ENCODE data around the gene NFIX. TPM values are rescaled to one million over a fixed set of nuclear protein-coding genes. Genes with fewer than 3 reads are reported as not detected.

The NFIX gene
- total and polyA plus RNA-seq, 9 of the 15 experiments (the other 6 are each of a cell fraction or from before 2014, with no cell fraction given), result 0.28 to 26.8 (median 5.4) TPM

DNA sequence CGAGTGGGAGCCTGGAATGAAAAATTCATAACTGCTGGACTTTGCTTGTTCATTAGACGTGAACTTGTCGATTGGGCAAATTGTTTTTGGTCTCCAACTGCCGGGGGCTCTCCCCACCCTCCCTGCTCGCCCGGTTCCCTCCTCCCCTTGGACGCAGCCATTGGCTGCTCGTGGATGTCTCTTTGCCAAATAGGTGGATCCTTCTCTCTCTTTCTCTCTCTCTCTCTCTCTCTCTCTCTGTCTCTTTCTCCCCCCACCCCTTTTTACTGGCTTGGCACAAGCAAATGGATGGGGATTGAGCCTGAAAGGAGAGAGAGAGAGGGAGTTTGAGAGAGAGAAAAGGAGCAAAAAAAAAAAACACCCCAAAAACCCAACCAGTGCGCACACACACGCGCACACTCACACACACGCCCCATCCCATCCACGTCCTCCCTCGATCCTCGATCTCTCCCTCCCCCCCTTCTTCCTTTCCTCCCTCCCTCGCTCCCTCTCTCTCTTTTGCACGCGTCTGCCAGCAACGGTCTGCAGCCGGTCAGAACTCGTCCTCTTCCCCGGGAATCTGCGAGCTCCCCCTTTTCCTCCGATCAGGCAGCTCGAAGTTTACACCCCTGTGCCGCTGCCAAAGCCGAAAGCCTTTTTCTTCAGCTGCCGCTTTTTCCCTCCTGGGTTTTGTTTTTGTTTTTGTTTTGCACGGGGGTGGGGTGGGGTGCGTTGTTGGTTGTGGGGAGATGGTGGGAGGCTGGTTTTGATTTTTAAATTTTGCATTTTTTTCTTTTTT lies 27.8 kb downstream of the NFIX start (continued):
- TF ChIP-seq, protein P1, sequence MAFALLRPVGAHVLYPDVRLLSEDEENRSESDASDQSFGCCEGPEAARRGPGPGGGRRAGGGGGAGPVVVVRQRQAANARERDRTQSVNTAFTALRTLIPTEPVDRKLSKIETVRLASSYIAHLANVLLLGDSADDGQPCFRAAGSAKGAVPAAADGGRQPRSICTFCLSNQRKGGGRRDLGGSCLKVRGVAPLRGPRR (CRISPR knock-in tag; IDR thresholded peaks at IDR 0.05), result no peak
- no peak for TF ChIP-seq ZNF354B (CRISPR knock-in tag; IDR thresholded peaks at IDR 0.05)
- no peak for TF ChIP-seq RBM17 (IDR thresholded peaks at IDR 0.05; ENCODE audit: borderline replicate concordance, low read depth, low read length)
- no peak for TF ChIP-seq FOXA1 (IDR thresholded peaks at IDR 0.05; ENCODE audit: borderline replicate concordance)
- TF ChIP-seq ZBTB8A (IDR thresholded peaks at IDR 0.05; ENCODE audit: partially characterized antibody), result no peak
- TF ChIP-seq GABPB1 (CRISPR knock-in tag; IDR thresholded peaks at IDR 0.05), result no peak
- TF ChIP-seq, protein P2, sequence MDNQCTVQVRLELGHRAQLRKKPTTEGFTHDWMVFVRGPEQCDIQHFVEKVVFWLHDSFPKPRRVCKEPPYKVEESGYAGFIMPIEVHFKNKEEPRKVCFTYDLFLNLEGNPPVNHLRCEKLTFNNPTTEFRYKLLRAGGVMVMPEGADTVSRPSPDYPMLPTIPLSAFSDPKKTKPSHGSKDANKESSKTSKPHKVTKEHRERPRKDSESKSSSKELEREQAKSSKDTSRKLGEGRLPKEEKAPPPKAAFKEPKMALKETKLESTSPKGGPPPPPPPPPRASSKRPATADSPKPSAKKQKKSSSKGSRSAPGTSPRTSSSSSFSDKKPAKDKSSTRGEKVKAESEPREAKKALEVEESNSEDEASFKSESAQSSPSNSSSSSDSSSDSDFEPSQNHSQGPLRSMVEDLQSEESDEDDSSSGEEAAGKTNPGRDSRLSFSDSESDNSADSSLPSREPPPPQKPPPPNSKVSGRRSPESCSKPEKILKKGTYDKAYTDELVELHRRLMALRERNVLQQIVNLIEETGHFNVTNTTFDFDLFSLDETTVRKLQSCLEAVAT (IDR thresholded peaks at IDR 0.05), result peak; percentile 78 to 85; a peak in 2 of 4 replicates
- no peak for TF ChIP-seq CEBPG (CRISPR knock-in tag; IDR thresholded peaks at IDR 0.05)
- TF ChIP-seq CEBPG (tag; conservative IDR thresholded peaks at IDR 0.05 in 1 of 2, IDR thresholded peaks at IDR 0.05 in 1 of 2), result no peak
- TF ChIP-seq GTF2F1 (IDR thresholded peaks at IDR 0.05; ENCODE audit: low read depth, low read length), result no peak
- TF ChIP-seq ZNF282 (CRISPR knock-in tag; IDR thresholded peaks at IDR 0.05), result no peak
- TF ChIP-seq MTA1 (IDR thresholded peaks at IDR 0.05; ENCODE audit: borderline replicate concordance), result peak; percentile 70
- TF ChIP-seq, protein P3, sequence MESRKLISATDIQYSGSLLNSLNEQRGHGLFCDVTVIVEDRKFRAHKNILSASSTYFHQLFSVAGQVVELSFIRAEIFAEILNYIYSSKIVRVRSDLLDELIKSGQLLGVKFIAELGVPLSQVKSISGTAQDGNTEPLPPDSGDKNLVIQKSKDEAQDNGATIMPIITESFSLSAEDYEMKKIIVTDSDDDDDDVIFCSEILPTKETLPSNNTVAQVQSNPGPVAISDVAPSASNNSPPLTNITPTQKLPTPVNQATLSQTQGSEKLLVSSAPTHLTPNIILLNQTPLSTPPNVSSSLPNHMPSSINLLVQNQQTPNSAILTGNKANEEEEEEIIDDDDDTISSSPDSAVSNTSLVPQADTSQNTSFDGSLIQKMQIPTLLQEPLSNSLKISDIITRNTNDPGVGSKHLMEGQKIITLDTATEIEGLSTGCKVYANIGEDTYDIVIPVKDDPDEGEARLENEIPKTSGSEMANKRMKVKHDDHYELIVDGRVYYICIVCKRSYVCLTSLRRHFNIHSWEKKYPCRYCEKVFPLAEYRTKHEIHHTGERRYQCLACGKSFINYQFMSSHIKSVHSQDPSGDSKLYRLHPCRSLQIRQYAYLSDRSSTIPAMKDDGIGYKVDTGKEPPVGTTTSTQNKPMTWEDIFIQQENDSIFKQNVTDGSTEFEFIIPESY (CRISPR knock-in tag; IDR thresholded peaks at IDR 0.05), result no peak
- no peak for TF ChIP-seq HIVEP1 (CRISPR knock-in tag; IDR thresholded peaks at IDR 0.05)
- no peak for TF ChIP-seq PURB (CRISPR knock-in tag; IDR thresholded peaks at IDR 0.05; ENCODE audit: low read depth)
- no peak for TF ChIP-seq RAD21 (CRISPR knock-in tag; conservative IDR thresholded peaks at IDR 0.05 in 1 of 2, IDR thresholded peaks at IDR 0.05 in 1 of 2)
- TF ChIP-seq, protein P4, sequence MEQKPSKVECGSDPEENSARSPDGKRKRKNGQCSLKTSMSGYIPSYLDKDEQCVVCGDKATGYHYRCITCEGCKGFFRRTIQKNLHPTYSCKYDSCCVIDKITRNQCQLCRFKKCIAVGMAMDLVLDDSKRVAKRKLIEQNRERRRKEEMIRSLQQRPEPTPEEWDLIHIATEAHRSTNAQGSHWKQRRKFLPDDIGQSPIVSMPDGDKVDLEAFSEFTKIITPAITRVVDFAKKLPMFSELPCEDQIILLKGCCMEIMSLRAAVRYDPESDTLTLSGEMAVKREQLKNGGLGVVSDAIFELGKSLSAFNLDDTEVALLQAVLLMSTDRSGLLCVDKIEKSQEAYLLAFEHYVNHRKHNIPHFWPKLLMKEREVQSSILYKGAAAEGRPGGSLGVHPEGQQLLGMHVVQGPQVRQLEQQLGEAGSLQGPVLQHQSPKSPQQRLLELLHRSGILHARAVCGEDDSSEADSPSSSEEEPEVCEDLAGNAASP (IDR thresholded peaks at IDR 0.05), result no peak
- no peak for TF ChIP-seq ZNF57 (CRISPR knock-in tag; IDR thresholded peaks at IDR 0.05)
- TF ChIP-seq, protein P5, sequence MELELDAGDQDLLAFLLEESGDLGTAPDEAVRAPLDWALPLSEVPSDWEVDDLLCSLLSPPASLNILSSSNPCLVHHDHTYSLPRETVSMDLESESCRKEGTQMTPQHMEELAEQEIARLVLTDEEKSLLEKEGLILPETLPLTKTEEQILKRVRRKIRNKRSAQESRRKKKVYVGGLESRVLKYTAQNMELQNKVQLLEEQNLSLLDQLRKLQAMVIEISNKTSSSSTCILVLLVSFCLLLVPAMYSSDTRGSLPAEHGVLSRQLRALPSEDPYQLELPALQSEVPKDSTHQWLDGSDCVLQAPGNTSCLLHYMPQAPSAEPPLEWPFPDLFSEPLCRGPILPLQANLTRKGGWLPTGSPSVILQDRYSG (tag; conservative IDR thresholded peaks at IDR 0.05; ENCODE audit: low read depth), result no peak
